HepG2 (cell line): ENCODE data around the gene GSTK1. TPM values are rescaled to one million over a fixed set of nuclear protein-coding genes. Genes with fewer than 3 reads are reported as not detected.

Experiments used
- ATAC-seq: fragments of 200-7000 bp; cut with Tn5 transposase; 3 replicates; pipeline ENCODE4 v1.9.1; 2020; ENCODE audit warnings: mild to moderate bottlenecking, moderate library complexity
- BruUV-seq: library from RNA; stranded (reverse); fragments of 400-500 nt; replicated peaks from 2 replicates; lab custom pipeline; 2021; lab: Mats Ljungman, UMichigan
- CTCF ChIA-PET: fragments of 300-600 bp; formaldehyde crosslinking; extraction: SDS; loops from one replicate; lab custom pipeline; 2021; ENCODE audit warnings: low total read pairs, inconsistent platforms, low intra/inter-chr PET ratio; lab: Yijun Ruan, JAX
- POLR2A ChIA-PET: fragments of 350-600 bp; sonication (Branson Sonifier 250); formaldehyde crosslinking; loops from one replicate; lab custom pipeline; 2020; ENCODE audit warnings: antibody characterized with exemption, inconsistent platforms; lab: Yijun Ruan, JAX
- DNase-seq: peaks from one replicate; pipeline ENCODE4 v3.0.0-alpha.2; 2015; ENCODE audit warnings: low spot score
- FAIRE-seq: peaks from 3 replicates; lab custom pipeline; 2011; peaks lifted over from hg19 to GRCh38; lab: Jason Lieb, UNC
- H2AFZ ChIP-seq: one replicate; pipeline ENCODE4 v1.6.1; 2011; ENCODE audit warnings: low read length, inconsistent platforms
- H3K27ac ChIP-seq: fragments of 300-600 bp; 3 replicates; pipeline ENCODE4 v1.8.0; 2011; ENCODE audit warnings: mixed run types, mild to moderate bottlenecking, mixed read lengths, low read length, inconsistent platforms; ENCODE audit not compliant: insufficient read depth; ENCODE audit errors: extremely low read length
- H3K27me3 ChIP-seq, 2 experiments: fragments of 200-600 bp in 1 of 2; 2 replicates in 1 of 2; 3 replicates in 1 of 2; pipeline versions ENCODE4 v1.6.0 to v1.8.0; 2011; ENCODE audit warnings: low read length in 2 of 2, mild to moderate bottlenecking in 2 of 2, moderate library complexity in 2 of 2, inconsistent platforms in 1 of 2; ENCODE audit not compliant: insufficient read depth in 2 of 2, control insufficient read depth in 1 of 2
- H3K36me3 ChIP-seq, 2 experiments: fragments of 200-600 bp in 1 of 2; replicated peaks in 1 of 2; 2 replicates in 1 of 2; 3 replicates in 1 of 2; pipeline versions ENCODE4 v1.5.1 to v1.8.0; 2011; ENCODE audit warnings: low read length in 2 of 2, inconsistent platforms in 1 of 2; ENCODE audit not compliant: insufficient read depth in 2 of 2, control insufficient read depth in 1 of 2
- H3K4me1 ChIP-seq: 2 replicates; pipeline ENCODE4 v1.5.1; 2012; ENCODE audit warnings: low read length, inconsistent platforms; ENCODE audit not compliant: insufficient read depth
- H3K4me2 ChIP-seq: 2 replicates; pipeline ENCODE4 v1.6.0; 2011; ENCODE audit warnings: low read depth, low read length, inconsistent platforms
- H3K4me3 ChIP-seq, 3 experiments: fragments of 200-600 bp in 1 of 3; sonication (generic), shearing (Covaris generic) in 1 of 3; replicated peaks in 1 of 3; 2 replicates each; pipeline ENCODE4 v1.5.1; 2011 to 2016; ENCODE audit warnings: low read length in 3 of 3, inconsistent platforms in 2 of 3, low read depth in 2 of 3, mild to moderate bottlenecking in 2 of 3, control low read depth in 1 of 3, mixed read lengths in 1 of 3; ENCODE audit not compliant: insufficient read depth in 1 of 3
- H3K79me2 ChIP-seq: one replicate; pipeline ENCODE4 v1.6.1; 2011; ENCODE audit warnings: low read length, inconsistent platforms; ENCODE audit not compliant: insufficient read depth
- H3K9ac ChIP-seq: 2 replicates; pipeline ENCODE4 v1.6.0; 2011; ENCODE audit warnings: mild to moderate bottlenecking, low read depth, low read length, inconsistent platforms; ENCODE audit not compliant: insufficient read depth
- H3K9me3 ChIP-seq: 2 replicates; pipeline ENCODE4 v1.5.1; 2012; ENCODE audit warnings: mild to moderate bottlenecking, low read length
- H4K20me1 ChIP-seq: 2 replicates; pipeline ENCODE4 v1.6.0; 2011; ENCODE audit warnings: inconsistent platforms, mild to moderate bottlenecking, low read length, moderate library complexity; ENCODE audit not compliant: insufficient read depth
- ARID2 ChIP-seq: sonication (generic); formaldehyde crosslinking; IDR thresholded peaks from 2 replicates; pipeline ENCODE4 v1.8.1; 2022; ENCODE audit warnings: mild to moderate bottlenecking, missing genetic modification reagents, borderline replicate concordance
- HNRNPLL ChIP-seq: fragments of 200-400 bp; formaldehyde crosslinking; IDR thresholded peaks from 2 replicates; pipeline ENCODE4 v1.6.1; 2017; ENCODE audit warnings: mild to moderate bottlenecking, low read depth, low read length; ENCODE audit not compliant: poor library complexity, severe bottlenecking
- JUND ChIP-seq: sonication (generic); formaldehyde crosslinking; IDR thresholded peaks from 2 replicates; pipeline ENCODE4 v1.8.0; 2022; ENCODE audit warnings: mild to moderate bottlenecking, missing genetic modification reagents
- MED1 ChIP-seq: sonication (generic); formaldehyde crosslinking; IDR thresholded peaks from 2 replicates; pipeline ENCODE4 v1.4.0; 2020; ENCODE audit warnings: missing genetic modification reagents
- PHF21A ChIP-seq: sonication (generic); formaldehyde crosslinking; IDR thresholded peaks from 2 replicates; pipeline ENCODE4 v1.5.0; 2020; ENCODE audit warnings: mild to moderate bottlenecking, missing genetic modification reagents
- REL ChIP-seq: sonication (generic); formaldehyde crosslinking; conservative IDR thresholded peaks from 2 replicates; pipeline ENCODE4 v1.8.0; 2022; ENCODE audit warnings: mild to moderate bottlenecking, missing genetic modification reagents, moderate library complexity
- RXRA ChIP-seq: sonication (generic); formaldehyde crosslinking; IDR thresholded peaks from 2 replicates; pipeline ENCODE4 v1.5.1; 2020; ENCODE audit warnings: missing genetic modification reagents
- SMARCE1 ChIP-seq: fragments of 450-650 bp; IDR thresholded peaks from 2 replicates; pipeline ENCODE4 v1.6.1; 2017; ENCODE audit warnings: borderline replicate concordance
- SP1 ChIP-seq, 2 experiments: fragments of 450-650 bp in 1 of 2; sonication (generic) in 1 of 2; formaldehyde crosslinking in 1 of 2; IDR thresholded peaks; 2 replicates each; pipeline versions ENCODE4 v1.4.0 to v1.6.1; 2016 to 2020; ENCODE audit warnings: missing genetic modification reagents in 1 of 2
- SPEN ChIP-seq: sonication (generic); formaldehyde crosslinking; IDR thresholded peaks from 2 replicates; pipeline ENCODE4 v1.5.1; 2020; ENCODE audit warnings: low read depth, mild to moderate bottlenecking, missing genetic modification reagents
- TCF7L2 ChIP-seq: IDR thresholded peaks from 2 replicates; pipeline ENCODE4 v1.6.1; 2011; ENCODE audit warnings: mild to moderate bottlenecking, low read depth, low read length, moderate library complexity
- ZFX ChIP-seq: sonication (generic); formaldehyde crosslinking; IDR thresholded peaks from 2 replicates; pipeline ENCODE4 v1.4.0; 2020; ENCODE audit warnings: mild to moderate bottlenecking, low read depth, missing genetic modification reagents, moderate library complexity
- ZFYVE20 ChIP-seq: sonication (generic); formaldehyde crosslinking; IDR thresholded peaks from 2 replicates; pipeline ENCODE4 v1.8.0; 2023; ENCODE audit warnings: low read depth, mild to moderate bottlenecking, moderate library complexity, missing genetic modification reagents, borderline replicate concordance
- ZNF142 ChIP-seq: sonication (generic); formaldehyde crosslinking; IDR thresholded peaks from 2 replicates; pipeline ENCODE4 v1.4.0; 2020; ENCODE audit warnings: missing genetic modification reagents
- ZNF331 ChIP-seq: sonication (generic); formaldehyde crosslinking; IDR thresholded peaks from 2 replicates; pipeline ENCODE4 v1.4.0; 2020; ENCODE audit warnings: missing genetic modification reagents
- in situ Hi-C: cut with HindIII; loops from 2 replicates; pipeline ENCODE4 v1.10.0; 2017; ENCODE audit warnings: low pct_unique_long_range_greater_than_20kb; ENCODE audit not compliant: extremely low pct_ligation_motif_present
- intact Hi-C: fragments of 100-400 bp; cut with micrococcal nuclease; formaldehyde crosslinking; loops from one replicate; pipeline ENCODE4 v1.10.0; 2022; ENCODE audit not compliant: unreplicated experiment
- polyA plus RNA-seq, 8 experiments: library from polyadenylated mRNA; depleted of rRNA in 3 of 8; stranded (reverse) in 7 of 8; unstranded in 1 of 8; fragments of >200 nt; fragmentation: Illumina TruSeq in 4 of 8; extraction: Trizol in 4 of 8; gene quantifications; 2 replicates each; pipeline versions ENCODE4 v1.2.1 to v1.2.3, GENCODE V29; 2011 to 2016; ENCODE audit warnings: low read depth in 4 of 8, missing spikeins in 1 of 8, mixed read lengths in 1 of 8; ENCODE audit not compliant: insufficient read depth in 1 of 8
- total RNA-seq, 5 experiments: library from RNA; depleted of rRNA; stranded (reverse); fragments of >200 nt; fragmentation: Illumina TruSeq; extraction: Trizol; gene quantifications; 2 replicates each; pipeline ENCODE4 v1.2.3, GENCODE V29; 2016; ENCODE audit warnings: low read depth in 1 of 5
- TF ChIP-seq, protein P1 (sequence below): sonication (generic); formaldehyde crosslinking; IDR thresholded peaks from 2 replicates; pipeline ENCODE4 v1.4.0; 2020; ENCODE audit warnings: mild to moderate bottlenecking, missing genetic modification reagents

GSTK1 gene
- total and polyA plus RNA-seq, 2 of the 13 experiments (the other 11 are each of a cell fraction or from before 2014, with no cell fraction given), result 64.6 to 92.1 TPM

- no peak for TF ChIP-seq RXRA (CRISPR knock-in tag)
- no peak for TF ChIP-seq ZNF142 (CRISPR knock-in tag)
- TF ChIP-seq HNRNPLL, result no peak
- no peak for TF ChIP-seq MED1 (CRISPR knock-in tag)
These were observed 29.6 kb downstream of the GSTK1 start (continued) for GRCh38 chr7:143292876-143293275.

- no peaks in the 10 kb centered on the region for H3K9me3 ChIP-seq
- no peak for DNase-seq
- BruUV-seq, result no TSS peak
- CTCF ChIA-PET, result no interaction called here
- H3K4me1 ChIP-seq, result peaks cover 4% of the 10 kb centered on the region; the same call in 1 of the 2 replicates
- no peak for ATAC-seq
- peaks cover 4% of the 10 kb centered on the region for H3K79me2 ChIP-seq
- no peak overlapping the region for H3K9ac ChIP-seq
- no peak overlapping the region for H2AFZ ChIP-seq
- no peaks in the 10 kb centered on the region for H4K20me1 ChIP-seq
- POLR2A ChIA-PET, result interaction anchor here (2.1 kb wide), 1 partner anchor 8 kb away, joined by 6 read pairs; the partner anchor contains the start of gene CASP2
- peaks cover 27 to 80% of the 10 kb centered on the region in 2 experiments for H3K36me3 ChIP-seq
- FAIRE-seq, result no peak
- no peaks in the 10 kb centered on the region for H3K27me3 ChIP-seq
- intact Hi-C loops (no loop called here), in situ Hi-C loops (no loop called here)
- H3K4me3 ChIP-seq, result no peak overlapping the region
- H3K4me2 ChIP-seq, result no peak overlapping the region
- no peak overlapping the region for H3K27ac ChIP-seq
- TF ChIP-seq ZFYVE20 (CRISPR knock-in tag) (no peak), REL (CRISPR knock-in tag) (no peak), JUND (CRISPR knock-in tag) (no peak), ZFX (no peak), ARID2 (CRISPR knock-in tag) (no peak), ZNF331 (no peak), SMARCE1 (no peak), SP1 (IDR thresholded peaks at IDR 0.05) (no peak), SP1 (CRISPR knock-in tag; IDR thresholded peaks at IDR 0.05) (no peak), PHF21A (CRISPR knock-in tag) (no peak), SPEN (CRISPR knock-in tag) (no peak), TCF7L2 (no peak)
- TF ChIP-seq, protein P1, sequence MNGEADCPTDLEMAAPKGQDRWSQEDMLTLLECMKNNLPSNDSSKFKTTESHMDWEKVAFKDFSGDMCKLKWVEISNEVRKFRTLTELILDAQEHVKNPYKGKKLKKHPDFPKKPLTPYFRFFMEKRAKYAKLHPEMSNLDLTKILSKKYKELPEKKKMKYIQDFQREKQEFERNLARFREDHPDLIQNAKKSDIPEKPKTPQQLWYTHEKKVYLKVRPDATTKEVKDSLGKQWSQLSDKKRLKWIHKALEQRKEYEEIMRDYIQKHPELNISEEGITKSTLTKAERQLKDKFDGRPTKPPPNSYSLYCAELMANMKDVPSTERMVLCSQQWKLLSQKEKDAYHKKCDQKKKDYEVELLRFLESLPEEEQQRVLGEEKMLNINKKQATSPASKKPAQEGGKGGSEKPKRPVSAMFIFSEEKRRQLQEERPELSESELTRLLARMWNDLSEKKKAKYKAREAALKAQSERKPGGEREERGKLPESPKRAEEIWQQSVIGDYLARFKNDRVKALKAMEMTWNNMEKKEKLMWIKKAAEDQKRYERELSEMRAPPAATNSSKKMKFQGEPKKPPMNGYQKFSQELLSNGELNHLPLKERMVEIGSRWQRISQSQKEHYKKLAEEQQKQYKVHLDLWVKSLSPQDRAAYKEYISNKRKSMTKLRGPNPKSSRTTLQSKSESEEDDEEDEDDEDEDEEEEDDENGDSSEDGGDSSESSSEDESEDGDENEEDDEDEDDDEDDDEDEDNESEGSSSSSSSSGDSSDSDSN (CRISPR knock-in tag), result no peak
These were observed 32.6 kb downstream of the GSTK1 start for GRCh38 chr7:143295870-143296269.
